Measurements from ENCODE around the gene AFF1.

- TF ChIP-seq, protein P1, sequence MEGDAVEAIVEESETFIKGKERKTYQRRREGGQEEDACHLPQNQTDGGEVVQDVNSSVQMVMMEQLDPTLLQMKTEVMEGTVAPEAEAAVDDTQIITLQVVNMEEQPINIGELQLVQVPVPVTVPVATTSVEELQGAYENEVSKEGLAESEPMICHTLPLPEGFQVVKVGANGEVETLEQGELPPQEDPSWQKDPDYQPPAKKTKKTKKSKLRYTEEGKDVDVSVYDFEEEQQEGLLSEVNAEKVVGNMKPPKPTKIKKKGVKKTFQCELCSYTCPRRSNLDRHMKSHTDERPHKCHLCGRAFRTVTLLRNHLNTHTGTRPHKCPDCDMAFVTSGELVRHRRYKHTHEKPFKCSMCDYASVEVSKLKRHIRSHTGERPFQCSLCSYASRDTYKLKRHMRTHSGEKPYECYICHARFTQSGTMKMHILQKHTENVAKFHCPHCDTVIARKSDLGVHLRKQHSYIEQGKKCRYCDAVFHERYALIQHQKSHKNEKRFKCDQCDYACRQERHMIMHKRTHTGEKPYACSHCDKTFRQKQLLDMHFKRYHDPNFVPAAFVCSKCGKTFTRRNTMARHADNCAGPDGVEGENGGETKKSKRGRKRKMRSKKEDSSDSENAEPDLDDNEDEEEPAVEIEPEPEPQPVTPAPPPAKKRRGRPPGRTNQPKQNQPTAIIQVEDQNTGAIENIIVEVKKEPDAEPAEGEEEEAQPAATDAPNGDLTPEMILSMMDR (conservative IDR thresholded peaks at IDR 0.05; ENCODE audit: low read length) = no peak
- no peak for TF ChIP-seq EZH2phosphoT487 (IDR thresholded peaks at IDR 0.05; ENCODE audit: borderline replicate concordance, low read depth, low read length)
Observed at GRCh38 chr4:86890790-86891189, 44.0 kb upstream of the AFF1 start.
